Stimulated activated memory B cell treated with anti-CD40 and anti-IgM and Interleukin-4, amounts not matched to agents 10 μg/mL and 1 μg/mL and 100 μg/mL, for 72 hours (primary cell): Measurements from ENCODE around the gene CCND3.

Experiments used
- ATAC-seq: fragments of 150-1000 bp; cut with Tn5 transposase; 2 replicates; pipeline ENCODE4 v1.10.0; 2021
- H3K27ac Mint-ChIP-seq: one replicate; pipeline ENCODE4 v1.8.0; 2022; ENCODE audit warnings: mild to moderate bottlenecking, mixed read lengths
- H3K27me3 Mint-ChIP-seq: one replicate; pipeline ENCODE4 v1.8.0; 2022; ENCODE audit warnings: mixed read lengths
- H3K36me3 Mint-ChIP-seq: one replicate; pipeline ENCODE4 v1.8.0; 2022; ENCODE audit warnings: mixed read lengths
- H3K4me1 Mint-ChIP-seq: one replicate; pipeline ENCODE4 v1.8.0; 2022; ENCODE audit warnings: mixed read lengths
- H3K4me3 Mint-ChIP-seq: one replicate; pipeline ENCODE4 v1.8.0; 2022; ENCODE audit warnings: mild to moderate bottlenecking, moderate library complexity, mixed read lengths
- H3K9me3 Mint-ChIP-seq: one replicate; pipeline ENCODE4 v1.8.0; 2022; ENCODE audit warnings: mixed read lengths

The CCND3 gene

GRCh38 chr6:41938590-41939175 lies 2.9 kb downstream of the CCND3 start:
- ATAC-seq, result no peak
- Mint-ChIP-seq H3K27me3 (no peaks in the 10 kb centered on the region), H3K9me3 (no peaks in the 10 kb centered on the region), H3K36me3 (peaks cover 15% of the 10 kb centered on the region), H3K4me3 (peak overlapping the region; percentile 95), H3K27ac (peak overlapping the region; percentile 68), H3K4me1 (peaks cover 72% of the 10 kb centered on the region)

- no peaks in the 10 kb centered on the region for H3K9me3 Mint-ChIP-seq
- peaks cover 75% of the 10 kb centered on the region for H3K4me1 Mint-ChIP-seq
- peaks cover 18% of the 10 kb centered on the region for H3K36me3 Mint-ChIP-seq
- no peaks in the 10 kb centered on the region for H3K27me3 Mint-ChIP-seq
- no peak overlapping the region for H3K4me3 Mint-ChIP-seq
- ATAC-seq, result no peak
- peak overlapping the region; percentile 68 for H3K27ac Mint-ChIP-seq
These were observed 3.6 kb downstream of the CCND3 start for GRCh38 chr6:41937861-41938574.

- Mint-ChIP-seq H3K27me3 (no peaks in the 10 kb centered on the region), H3K4me1 (peaks cover 78% of the 10 kb centered on the region), H3K27ac (peak overlapping the region; percentile 68), H3K36me3 (peaks cover 23% of the 10 kb centered on the region), H3K9me3 (no peaks in the 10 kb centered on the region), H3K4me3 (no peak overlapping the region)
- ATAC-seq, result no peak
These were observed 4.1 kb downstream of the CCND3 start for GRCh38 chr6:41937472-41937860.

GRCh38 chr6:41936073-41936837 lies 5.4 kb downstream of the CCND3 start:
- Mint-ChIP-seq H3K27me3 (no peaks in the 10 kb centered on the region), H3K9me3 (no peaks in the 10 kb centered on the region), H3K36me3 (peaks cover 34% of the 10 kb centered on the region), H3K27ac (peak overlapping the region; percentile 68), H3K4me3 (peak overlapping the region; percentile 43), H3K4me1 (peaks cover 78% of the 10 kb centered on the region)
- ATAC-seq, result peak; percentile 79

- Mint-ChIP-seq H3K4me3 (no peak overlapping the region), H3K4me1 (peaks cover 77% of the 10 kb centered on the region), H3K27me3 (no peaks in the 10 kb centered on the region), H3K36me3 (peaks cover 39% of the 10 kb centered on the region), H3K9me3 (no peaks in the 10 kb centered on the region), H3K27ac (peak overlapping the region; percentile 68)
- ATAC-seq, result no peak
These were observed 5.9 kb downstream of the CCND3 start for GRCh38 chr6:41935685-41936072.

- Mint-ChIP-seq H3K27ac (peak overlapping the region; percentile 68), H3K4me3 (no peak overlapping the region), H3K27me3 (no peaks in the 10 kb centered on the region), H3K9me3 (no peaks in the 10 kb centered on the region), H3K36me3 (peaks cover 39% of the 10 kb centered on the region), H3K4me1 (peaks cover 72% of the 10 kb centered on the region)
- no peak for ATAC-seq
These were observed 6.4 kb downstream of the CCND3 start for GRCh38 chr6:41935193-41935574.

- Mint-ChIP-seq H3K9me3 (no peaks in the 10 kb centered on the region), H3K27me3 (no peaks in the 10 kb centered on the region), H3K4me3 (no peak overlapping the region), H3K27ac (peak overlapping the region; percentile 68), H3K36me3 (peaks cover 45% of the 10 kb centered on the region), H3K4me1 (peaks cover 66% of the 10 kb centered on the region)
- ATAC-seq, result no peak
These were observed 7.1 kb downstream of the CCND3 start for GRCh38 chr6:41934278-41935192.

- H3K9me3 Mint-ChIP-seq, result no peaks in the 10 kb centered on the region
- no peaks in the 10 kb centered on the region for H3K27me3 Mint-ChIP-seq
- peaks cover 51% of the 10 kb centered on the region for H3K36me3 Mint-ChIP-seq
- no peak for ATAC-seq
- H3K4me3 Mint-ChIP-seq, result no peak overlapping the region
- peak overlapping the region; percentile 68 for H3K27ac Mint-ChIP-seq
- H3K4me1 Mint-ChIP-seq, result peaks cover 44% of the 10 kb centered on the region
These were observed 9.2 kb downstream of the CCND3 start for GRCh38 chr6:41932378-41932777.

- ATAC-seq, result no peak
- H3K4me1 Mint-ChIP-seq, result peaks cover 38% of the 10 kb centered on the region
- peak overlapping the region; percentile 68 for H3K27ac Mint-ChIP-seq
- no peaks in the 10 kb centered on the region for H3K27me3 Mint-ChIP-seq
- H3K9me3 Mint-ChIP-seq, result no peaks in the 10 kb centered on the region
- H3K4me3 Mint-ChIP-seq, result no peak overlapping the region
- peaks cover 51% of the 10 kb centered on the region for H3K36me3 Mint-ChIP-seq
These were observed 9.8 kb downstream of the CCND3 start for GRCh38 chr6:41931792-41932191.

- H3K36me3 Mint-ChIP-seq, result peaks cover 52% of the 10 kb centered on the region
- ATAC-seq, result no peak
- no peaks in the 10 kb centered on the region for H3K9me3 Mint-ChIP-seq
These were observed 11.7 kb downstream of the CCND3 start for GRCh38 chr6:41929924-41930323.

GRCh38 chr6:41927253-41927652 lies 14.4 kb downstream of the CCND3 start:
- no peak overlapping the region for H3K27ac Mint-ChIP-seq
- H3K4me3 Mint-ChIP-seq, result no peak overlapping the region
- H3K27me3 Mint-ChIP-seq, result no peaks in the 10 kb centered on the region
- H3K9me3 Mint-ChIP-seq, result no peaks in the 10 kb centered on the region
- H3K36me3 Mint-ChIP-seq, result peaks cover 48% of the 10 kb centered on the region
- peaks cover 39% of the 10 kb centered on the region for H3K4me1 Mint-ChIP-seq
- no peak for ATAC-seq

More at GRCh38 chr6:41929924-41930323, 11.7 kb downstream of the CCND3 start:
- Mint-ChIP-seq H3K27ac (no peak overlapping the region), H3K27me3 (no peaks in the 10 kb centered on the region), H3K4me1 (peaks cover 28% of the 10 kb centered on the region), H3K4me3 (no peak overlapping the region)

GRCh38 chr6:41922154-41922553 lies 19.5 kb downstream of the CCND3 start:
- peaks cover 21% of the 10 kb centered on the region for H3K36me3 Mint-ChIP-seq
- peak overlapping the region; percentile 99 for H3K4me3 Mint-ChIP-seq
- H3K27ac Mint-ChIP-seq, result peak overlapping the region; percentile 97
- H3K4me1 Mint-ChIP-seq, result peaks cover 58% of the 10 kb centered on the region
- no peaks in the 10 kb centered on the region for H3K27me3 Mint-ChIP-seq
- no peak for ATAC-seq
- H3K9me3 Mint-ChIP-seq, result no peaks in the 10 kb centered on the region

GRCh38 chr6:41921712-41921998 lies 20.0 kb downstream of the CCND3 start:
- H3K27me3 Mint-ChIP-seq, result no peaks in the 10 kb centered on the region
- no peaks in the 10 kb centered on the region for H3K9me3 Mint-ChIP-seq
- peak overlapping the region; percentile 97 for H3K27ac Mint-ChIP-seq
- ATAC-seq, result no peak
- peaks cover 21% of the 10 kb centered on the region for H3K36me3 Mint-ChIP-seq
- peak overlapping the region; percentile 99 for H3K4me3 Mint-ChIP-seq
- H3K4me1 Mint-ChIP-seq, result peaks cover 58% of the 10 kb centered on the region

GRCh38 chr6:41920921-41921711 lies 20.5 kb downstream of the CCND3 start, which contains the start of the genes BYSL and MED20:
Gene BYSL, plus strand, starts transcription at chr6:41921499. Its CDS starts 64 bp downstream, at chr6:41921563.
Gene MED20, minus strand, starts transcription at chr6:41921139. Its CDS starts 121 bp downstream, at chr6:41921018.
- peak; percentile 98 for ATAC-seq
- Mint-ChIP-seq H3K9me3 (no peaks in the 10 kb centered on the region), H3K4me1 (peaks cover 57% of the 10 kb centered on the region), H3K36me3 (peaks cover 20% of the 10 kb centered on the region), H3K27me3 (no peaks in the 10 kb centered on the region), H3K27ac (peak within 1 kb of the TSS; percentile 97), H3K4me3 (peak within 1 kb of the TSS; percentile 99)
